Stimulated activated CD8-positive, alpha-beta memory T cell treated with anti-CD3 and anti-CD28 coated beads, Interleukin-12 subunit alpha, Interleukin-12 subunit beta, amount 100 ng/mL, for 24 hours (primary cell): ENCODE data around the gene APEX2.
"Not testable (repeated sequence)": the region's sequence is repeated elsewhere in the genome, so short reads cannot be mapped to it uniquely, and the experiment has no call there.

ENCODE experiments used
- DNase-seq: peaks from one replicate; pipeline ENCODE4 v3.0.0-alpha.2; 2020; ENCODE audit errors: extremely low read depth

The APEX2 gene

GRCh38 chrX:55014897-55015299 lies 14.7 kb downstream of the APEX2 start:
- DNase-seq, result no peak

GRCh38 chrX:55026143-55026542 lies 26.0 kb downstream of the APEX2 start:
- DNase-seq, result no peak

- DNase-seq, result no peak
These were observed 26.7 kb downstream of the APEX2 start for GRCh38 chrX:55026840-55027239.

- DNase-seq, result no peak
These were observed 27.9 kb downstream of the APEX2 start for GRCh38 chrX:55028040-55028439.

- DNase-seq, result no peak
These were observed 28.4 kb downstream of the APEX2 start for GRCh38 chrX:55028611-55029010.

- DNase-seq, result no peak
These were observed 29.1 kb downstream of the APEX2 start for GRCh38 chrX:55029291-55029690.

- DNase-seq, result no peak
These were observed 30.4 kb downstream of the APEX2 start, which contains the start of gene ALAS2 for GRCh38 chrX:55030271-55031205. TSS of gene ALAS2 (minus strand) at chrX:55030977. CDS start at chrX:55026000, 4,977 bp downstream.

- no peak for DNase-seq
These were observed 33.3 kb downstream of the APEX2 start for GRCh38 chrX:55033429-55033828.

GRCh38 chrX:55039471-55039870 lies 39.3 kb downstream of the APEX2 start:
- DNase-seq, result no peak

GRCh38 chrX:55041514-55041913 lies 41.4 kb downstream of the APEX2 start:
- no peak for DNase-seq

GRCh38 chrX:55050599-55050998 lies 50.4 kb downstream of the APEX2 start:
- DNase-seq, result not testable (repeated sequence)

GRCh38 chrX:55056820-55057674 lies 56.9 kb downstream of the APEX2 start:
- no peak for DNase-seq

- no peak for DNase-seq
These were observed 57.6 kb downstream of the APEX2 start for GRCh38 chrX:55057675-55058249.
